GM19324 (cell line): Measurements from ENCODE around the gene FRMD6.
"Not testable (repeated sequence)": the region's sequence is repeated elsewhere in the genome, so short reads cannot be mapped to it uniquely, and the experiment has no call there.

Experiments
- ATAC-seq: cut with Tn5 transposase; IDR thresholded peaks from one replicate; pipeline ENCODE4 v1.9.1; 2021; ENCODE audit warnings: mild to moderate bottlenecking, moderate library complexity; ENCODE audit not compliant: unreplicated experiment, low FRiP score

Gene FRMD6

GRCh38 chr14:51759950-51760349 lies 108.2 kb downstream of the FRMD6 start:
- ATAC-seq: no peak

GRCh38 chr14:51765726-51766125 lies 114.0 kb downstream of the FRMD6 start:
- ATAC-seq: not testable (repeated sequence)

- not testable (repeated sequence) for ATAC-seq
Observed at GRCh38 chr14:51766586-51766985, 114.9 kb downstream of the FRMD6 start.

- ATAC-seq: not testable (repeated sequence)
Observed at GRCh38 chr14:51769261-51769660, 117.6 kb downstream of the FRMD6 start.

DNA sequence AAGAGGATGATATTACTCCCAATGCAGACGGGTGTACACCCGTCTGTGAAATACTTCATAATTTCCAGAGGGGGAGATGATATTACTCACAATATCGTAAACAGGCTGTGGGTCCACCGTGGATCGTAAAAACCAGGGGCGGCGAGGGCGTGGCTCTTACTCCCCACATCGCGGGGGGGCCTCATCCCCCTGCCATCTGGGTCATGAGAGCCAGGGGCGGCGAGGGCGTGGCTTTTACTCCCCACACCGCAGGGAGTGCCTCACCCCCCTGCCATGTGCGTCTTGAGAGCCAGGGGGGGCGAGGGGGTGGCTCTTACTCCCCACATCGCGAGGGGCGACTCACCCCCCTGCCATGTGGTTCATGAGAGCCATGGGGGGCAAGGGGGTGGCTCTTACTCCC lies 122.5 kb downstream of the FRMD6 start:
- no peak for ATAC-seq

GRCh38 chr14:51776102-51776894 lies 124.6 kb downstream of the FRMD6 start:
- no peak for ATAC-seq

GRCh38 chr14:51780006-51780692 lies 128.4 kb downstream of the FRMD6 start:
- no peak for ATAC-seq
